GM03348 (cell line): ENCODE measurements around the gene LRRC10B.

Source experiments
- DNase-seq: peaks from one replicate; pipeline ENCODE4 v3.0.0; 2012; ENCODE audit warnings: low spot score

Gene LRRC10B

DNA sequence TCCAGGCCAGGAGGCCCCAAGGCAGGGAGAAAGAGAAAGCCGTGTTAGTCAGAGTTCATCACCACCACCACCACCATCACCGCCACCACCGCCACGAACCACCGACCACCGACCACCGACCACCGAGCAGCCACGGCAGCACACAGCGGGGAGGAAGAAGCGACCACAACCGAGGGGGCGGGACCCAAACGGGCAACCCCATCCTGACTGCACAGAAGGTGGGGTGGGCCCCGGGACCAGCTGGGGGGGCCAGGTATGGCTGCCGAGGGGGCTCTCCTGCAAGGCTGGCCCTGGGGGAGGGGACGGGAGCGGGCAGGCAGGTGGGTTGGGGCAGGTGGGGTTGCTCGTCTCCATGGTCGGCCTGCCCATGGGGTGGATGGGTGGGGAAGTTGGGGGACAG, 38.1 kb downstream of the LRRC10B start:
- DNase-seq: no peak

DNA sequence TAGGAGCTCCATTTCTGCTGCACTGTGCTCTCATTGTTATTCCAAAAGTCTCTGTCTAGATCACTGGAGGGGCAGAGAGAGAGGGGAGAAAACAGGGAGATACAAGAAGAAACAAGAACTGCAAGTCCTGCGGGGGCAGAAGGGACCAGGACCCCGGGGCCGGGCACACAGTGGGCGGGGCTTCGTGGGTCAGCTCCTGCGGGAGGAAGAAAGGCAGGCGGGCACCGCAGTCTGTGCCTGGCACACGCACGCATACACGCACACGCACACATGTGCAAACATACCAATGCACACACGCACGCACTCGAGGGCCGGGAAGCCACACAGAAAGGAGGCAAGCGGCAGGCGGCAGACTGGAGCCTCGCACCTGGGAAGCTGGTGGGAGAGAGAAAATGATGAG, 38.7 kb downstream of the LRRC10B start:
- DNase-seq: no peak

DNA sequence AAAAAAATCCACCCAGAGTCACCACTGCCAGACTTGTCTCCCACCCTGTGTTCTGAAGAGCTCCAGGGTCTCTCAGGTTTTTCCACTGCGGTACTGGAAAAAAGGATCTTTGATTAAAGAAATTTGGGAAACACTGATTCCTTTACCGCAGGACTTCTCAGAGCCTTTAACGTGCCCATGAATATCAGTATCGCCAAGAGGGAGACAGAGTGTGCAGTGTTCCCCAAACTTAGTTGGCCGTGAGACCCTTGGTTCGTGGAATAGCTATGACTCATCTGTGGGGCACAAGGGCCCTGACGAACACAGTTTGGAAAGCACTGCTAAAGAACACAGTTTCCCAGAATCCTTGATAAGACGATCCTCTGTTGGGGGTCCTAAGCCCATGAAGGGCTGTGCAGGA, 40.6 kb downstream of the LRRC10B start:
- DNase-seq: no peak

DNA sequence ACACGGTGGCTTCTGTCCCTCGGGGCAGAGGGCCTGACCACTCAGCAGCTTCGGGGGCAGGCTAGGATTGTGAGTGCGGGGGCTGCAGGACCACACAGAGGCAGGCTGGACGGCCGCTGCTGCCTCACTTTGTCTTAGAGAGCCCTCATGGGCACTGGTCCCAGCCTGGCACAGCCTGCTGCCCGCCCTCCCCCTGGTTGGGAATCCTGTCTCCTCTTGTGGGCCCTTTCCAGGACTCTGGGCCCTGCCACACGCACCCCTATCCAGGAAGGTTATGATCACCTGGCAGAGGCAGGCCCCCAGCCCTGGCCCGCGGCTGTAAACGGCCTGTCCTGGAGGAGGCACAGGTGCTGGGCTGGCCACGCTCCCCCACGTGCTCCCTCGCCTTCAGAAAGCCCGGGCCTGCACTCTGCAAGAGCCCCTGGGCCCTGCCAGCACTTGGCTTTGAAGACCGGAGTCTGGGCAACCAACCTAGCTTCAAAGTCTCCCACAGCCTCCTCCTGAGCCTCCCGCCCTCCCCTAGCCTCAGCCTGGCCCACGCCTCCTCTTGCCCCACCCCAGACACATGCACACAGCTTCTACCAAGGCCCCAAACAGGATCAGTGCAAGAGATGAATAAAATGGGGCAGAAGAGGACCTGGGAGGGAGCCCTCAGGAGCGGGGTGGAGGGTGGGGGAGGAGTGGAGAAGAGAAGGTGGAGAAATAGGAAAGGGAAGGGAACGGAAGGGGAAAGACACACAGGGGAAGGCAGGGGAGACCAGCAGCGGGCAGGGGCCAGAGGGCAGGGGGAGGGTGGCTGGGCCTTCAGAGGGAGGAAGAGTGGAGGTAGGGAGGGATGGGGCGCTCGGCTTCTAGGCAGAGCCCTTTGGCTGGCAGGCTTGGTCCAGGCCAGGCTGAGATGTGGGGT, 41.4 kb downstream of the LRRC10B start:
- DNase-seq: no peak

DNA sequence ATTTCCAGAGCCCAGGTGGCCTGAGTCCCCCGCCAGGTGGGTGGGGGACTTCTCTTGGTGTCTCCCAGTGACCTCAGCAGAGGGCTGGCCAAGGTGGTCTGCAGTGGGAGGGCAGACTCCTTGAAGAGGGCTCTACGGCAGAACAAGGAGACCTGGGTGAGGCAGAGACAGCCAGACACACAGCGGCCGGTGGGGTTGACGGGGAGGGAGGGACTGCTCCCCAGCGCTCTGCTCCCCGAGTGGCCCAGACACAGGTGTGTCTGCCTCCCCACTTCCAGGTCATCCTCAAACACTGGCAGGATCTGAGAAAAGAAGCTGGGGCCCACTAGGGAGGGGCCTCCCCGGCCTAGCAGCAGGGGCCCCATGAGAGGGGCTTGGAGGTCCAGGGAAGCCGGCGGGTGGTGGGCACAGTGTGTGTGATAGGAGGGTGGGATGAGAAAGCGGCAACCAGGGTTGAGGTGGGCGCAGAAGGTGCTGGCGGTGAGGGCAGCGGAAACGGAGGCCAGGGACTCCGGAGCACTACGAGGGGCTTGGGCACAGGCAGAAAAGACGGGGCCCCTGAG, 42.2 kb downstream of the LRRC10B start:
- DNase-seq: no peak

DNA sequence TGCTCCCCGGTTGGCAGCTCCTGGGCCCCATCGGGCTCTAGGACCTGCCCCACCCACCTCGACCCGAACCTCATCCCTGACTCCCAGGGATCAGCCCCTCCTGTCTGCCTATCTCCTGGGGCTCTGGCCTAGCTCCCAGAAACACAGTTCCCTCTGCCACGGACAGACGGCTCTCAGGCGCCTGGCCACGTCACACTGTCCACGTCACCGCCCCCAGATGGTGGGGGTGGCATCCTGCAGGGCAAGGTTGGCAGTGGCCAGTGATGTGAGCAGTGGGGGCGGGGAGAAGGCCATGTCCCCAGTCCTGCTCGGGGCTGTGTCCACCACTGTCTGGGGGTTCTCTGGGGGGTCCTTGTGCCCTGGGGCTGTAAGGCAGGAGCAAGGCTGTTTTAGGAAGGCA, 43.1 kb downstream of the LRRC10B start:
- peak; percentile 31 for DNase-seq

DNA sequence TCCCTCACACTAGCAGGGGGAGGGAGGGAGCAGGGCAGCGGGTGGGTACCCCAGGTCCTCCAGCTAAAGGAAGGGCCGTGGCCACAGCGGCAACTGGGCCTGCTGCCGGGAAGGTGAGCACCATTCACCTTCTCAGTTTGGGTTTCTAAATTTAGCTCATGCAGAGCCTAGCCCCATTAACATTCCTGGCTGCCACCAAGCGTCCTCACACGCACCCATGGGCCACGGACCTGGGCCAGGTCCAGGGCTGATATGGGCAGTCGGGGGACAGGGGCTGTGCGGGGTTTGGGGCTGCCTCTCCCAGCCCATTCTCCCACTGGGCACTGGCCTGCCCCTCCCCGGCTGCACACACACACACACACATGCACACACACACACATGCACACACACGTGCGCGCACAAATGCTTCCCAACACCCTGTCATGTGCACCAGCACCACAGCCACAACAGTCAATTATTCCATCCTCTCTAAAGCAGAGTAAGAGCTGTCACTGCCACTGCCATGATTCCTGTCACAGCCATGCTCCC, 43.6 kb downstream of the LRRC10B start:
- no peak for DNase-seq

DNA sequence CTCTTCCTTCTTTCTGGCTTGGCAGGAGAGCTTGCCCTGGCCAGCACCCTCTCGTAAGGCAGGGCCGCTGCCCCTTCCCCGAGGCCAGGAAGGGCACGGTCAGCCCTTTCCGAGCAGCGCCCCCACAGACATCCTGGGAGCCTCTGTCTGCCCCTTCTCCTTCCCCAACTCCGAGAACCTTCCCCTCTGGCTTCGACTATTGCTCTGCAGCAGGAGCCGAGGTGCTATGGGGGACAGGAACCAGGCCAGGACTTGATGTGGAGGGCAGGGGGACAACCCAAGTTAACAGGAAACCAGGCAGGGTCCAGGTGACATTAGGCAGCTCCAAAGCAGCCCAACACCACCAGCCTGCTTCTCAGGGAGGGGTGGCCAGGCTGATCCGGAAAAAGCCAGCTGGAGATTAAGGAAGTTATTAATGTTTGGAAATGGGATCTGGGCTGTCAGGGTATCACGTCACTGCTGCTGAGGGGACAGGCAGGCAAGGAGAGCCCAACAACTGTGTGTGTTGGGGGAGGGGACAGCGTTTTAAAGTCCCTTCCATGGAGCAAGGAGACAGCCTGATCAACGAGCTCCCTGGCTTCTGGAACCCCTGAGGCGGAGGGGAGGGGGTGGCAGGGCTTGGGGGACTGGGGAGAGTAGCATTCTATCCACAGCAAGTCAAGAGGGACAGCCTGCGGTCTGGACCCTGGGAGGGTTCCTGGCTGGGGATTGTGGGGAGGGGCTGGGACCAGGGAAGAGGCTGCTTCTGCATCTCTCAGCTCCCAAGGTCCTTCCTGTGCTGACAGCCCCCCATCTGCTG, 45.0 kb downstream of the LRRC10B start:
- DNase-seq: no peak

DNA sequence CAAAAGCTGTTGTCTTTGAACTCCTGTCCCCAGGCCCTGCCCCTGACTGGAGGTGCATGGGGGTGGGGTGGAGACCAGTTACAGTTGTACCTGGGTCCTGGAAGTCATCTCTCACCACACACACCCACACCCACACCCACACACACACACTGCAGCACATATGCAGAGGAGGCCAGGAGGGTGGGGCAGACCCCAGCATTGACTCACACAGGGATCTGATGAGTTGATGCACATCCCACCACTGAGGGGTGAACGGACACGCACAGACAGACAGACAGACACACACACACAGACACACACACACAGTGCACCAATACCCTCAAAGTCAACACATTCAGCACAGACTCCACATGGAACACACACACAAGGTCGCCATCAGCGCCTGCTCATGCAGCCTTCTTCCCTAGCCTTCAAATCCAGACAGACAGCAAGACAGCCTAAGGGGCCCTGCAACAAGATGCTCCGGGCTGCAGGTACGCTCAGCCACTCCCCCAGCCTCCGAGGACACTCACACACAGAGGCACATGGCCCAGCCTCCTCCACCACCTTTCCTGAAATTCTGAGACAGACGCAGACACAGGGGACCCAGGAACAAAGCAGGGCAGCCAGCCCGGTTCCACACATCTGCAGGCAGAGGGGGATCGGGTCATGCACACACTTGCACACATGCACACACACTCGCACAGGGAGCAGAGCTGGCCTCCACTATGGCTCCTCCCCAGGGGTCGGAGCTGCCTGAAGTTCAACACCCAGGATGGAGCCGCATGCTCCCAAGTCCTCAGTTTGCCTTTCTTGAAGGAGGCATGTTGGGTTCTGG, 45.8 kb downstream of the LRRC10B start:
- DNase-seq: no peak

DNA sequence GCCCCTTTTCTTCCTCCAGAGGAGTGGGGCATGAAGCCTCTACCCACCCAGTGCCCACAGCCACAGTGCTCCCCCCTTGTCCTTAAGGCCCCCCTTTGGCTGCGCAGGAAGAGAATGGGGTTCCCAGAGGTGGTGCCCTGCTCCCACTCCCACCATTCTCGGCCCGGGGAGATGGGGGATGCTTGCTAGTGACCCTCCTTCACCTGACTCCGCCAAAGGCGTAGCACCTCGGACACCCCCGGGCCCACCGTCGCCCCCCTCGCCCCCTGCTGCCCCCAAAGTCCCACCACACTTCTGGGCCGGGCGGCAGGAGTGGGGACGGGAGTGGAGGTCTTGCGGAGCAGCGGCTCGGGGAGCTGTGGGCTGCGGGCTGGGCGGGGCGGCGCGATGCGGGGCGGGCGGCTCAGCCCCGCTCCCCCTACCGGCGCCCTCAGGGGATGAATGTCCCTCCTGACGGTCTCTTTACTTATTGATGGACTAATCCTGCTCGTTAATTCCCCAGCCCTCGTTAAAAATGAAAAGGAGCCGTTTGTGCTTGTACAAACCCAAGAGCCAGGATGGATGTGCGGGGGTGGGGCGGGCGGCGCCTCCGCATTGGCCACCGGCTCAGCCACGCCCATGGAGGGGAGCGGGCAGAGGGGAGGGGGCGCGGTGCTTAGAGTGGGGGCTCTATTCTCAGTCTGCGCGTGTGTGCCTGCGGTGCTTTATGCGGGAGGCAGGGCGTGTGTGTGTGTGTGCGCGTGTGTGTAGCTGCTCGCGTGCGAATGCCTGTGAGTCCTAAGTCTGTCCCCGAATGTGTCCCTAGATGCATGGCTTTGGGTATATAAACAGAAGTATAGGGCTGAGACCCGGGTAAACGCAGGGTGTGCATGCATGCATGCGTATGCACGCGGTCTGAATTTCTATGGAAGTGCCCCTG, 46.8 kb downstream of the LRRC10B start:
- DNase-seq: peak; percentile 53

DNA sequence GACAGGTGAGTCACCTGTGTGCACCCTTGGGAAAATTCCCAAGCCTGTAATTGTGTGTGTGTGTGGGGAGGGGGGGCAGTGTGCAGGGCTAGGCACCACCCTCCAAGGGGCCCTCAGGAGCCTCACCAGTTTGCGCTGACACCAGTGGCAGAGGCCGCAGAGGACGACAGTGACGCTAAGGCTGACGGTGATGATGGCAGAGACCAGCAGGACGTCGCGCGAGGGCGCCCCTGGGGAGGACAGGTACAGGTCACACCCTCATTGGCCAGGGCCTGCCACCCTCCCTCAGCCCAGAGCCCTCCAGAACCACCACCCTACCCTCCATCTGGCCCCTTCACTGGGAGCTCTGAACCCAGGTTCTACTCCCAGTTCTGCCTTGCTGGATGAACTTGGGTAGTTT, 47.4 kb downstream of the LRRC10B start:
- no peak for DNase-seq

DNA sequence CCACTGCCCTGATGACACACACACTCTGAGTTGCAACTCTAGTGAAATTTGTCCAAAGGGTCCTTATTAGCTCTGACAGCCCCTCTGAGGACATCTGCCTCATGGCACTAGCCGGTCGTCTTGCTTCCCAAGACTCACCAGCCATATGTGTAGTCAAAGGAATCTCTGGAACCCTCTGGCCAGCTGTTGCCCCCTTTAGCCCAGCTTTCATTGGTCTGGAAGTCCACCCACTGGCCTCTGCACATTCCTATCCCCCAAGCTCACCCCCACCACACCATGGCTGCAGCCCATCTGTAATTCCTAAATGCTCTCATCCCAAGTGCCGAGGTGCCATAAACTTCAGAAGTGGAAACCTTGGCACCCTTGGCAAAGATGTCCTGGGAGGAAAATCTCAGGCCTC, 48.1 kb downstream of the LRRC10B start:
- no peak for DNase-seq
